GM18502 (cell line): Measurements from ENCODE around the gene RANBP1.

ENCODE experiments used
- ATAC-seq: cut with Tn5 transposase; IDR thresholded peaks from one replicate; pipeline ENCODE4 v1.9.1; 2021; ENCODE audit warnings: mild to moderate bottlenecking; ENCODE audit not compliant: unreplicated experiment, poor library complexity

RANBP1 gene

GRCh38 chr22:20133930-20134549, 18.1 kb downstream of the RANBP1 start:
- ATAC-seq = no peak

- no peak for ATAC-seq
These were observed 19.4 kb downstream of the RANBP1 start for GRCh38 chr22:20135265-20135664.

GRCh38 chr22:20135806-20136602, 20.1 kb downstream of the RANBP1 start:
- no peak for ATAC-seq

- ATAC-seq = no peak
These were observed 20.6 kb downstream of the RANBP1 start for GRCh38 chr22:20136603-20136873.

GRCh38 chr22:20137113-20137512, 21.2 kb downstream of the RANBP1 start:
- ATAC-seq = no peak

GRCh38 chr22:20137671-20138416, 21.9 kb downstream of the RANBP1 start:
- ATAC-seq = no peak

GRCh38 chr22:20138417-20138738, 22.5 kb downstream of the RANBP1 start:
- ATAC-seq = no peak

GRCh38 chr22:20138868-20139267, 23.0 kb downstream of the RANBP1 start:
- ATAC-seq = no peak

- ATAC-seq = no peak
These were observed 23.6 kb downstream of the RANBP1 start for GRCh38 chr22:20139391-20140106.

- no peak for ATAC-seq
These were observed 24.2 kb downstream of the RANBP1 start for GRCh38 chr22:20140107-20140445.

- ATAC-seq = no peak
These were observed 24.6 kb downstream of the RANBP1 start for GRCh38 chr22:20140521-20140964.

GRCh38 chr22:20141186-20142077, 25.5 kb downstream of the RANBP1 start:
- ATAC-seq = no peak

- no peak for ATAC-seq
These were observed 27.1 kb downstream of the RANBP1 start for GRCh38 chr22:20142711-20143621.

GRCh38 chr22:20143883-20144665, 28.2 kb downstream of the RANBP1 start:
- no peak for ATAC-seq

- no peak for ATAC-seq
These were observed 29.4 kb downstream of the RANBP1 start for GRCh38 chr22:20145206-20145831.

- ATAC-seq = no peak
These were observed 29.9 kb downstream of the RANBP1 start for GRCh38 chr22:20145832-20146223.

- ATAC-seq = no peak
These were observed 30.9 kb downstream of the RANBP1 start for GRCh38 chr22:20146777-20147176.
